ENCODE measurements around the gene RBKS. TPM values are rescaled to one million over a fixed set of nuclear protein-coding genes. Genes with fewer than 3 reads are reported as not detected.
"Not testable (repeated sequence)": the region's sequence is repeated elsewhere in the genome, so short reads cannot be mapped to it uniquely, and the experiment has no call there.

Gene RBKS
- polyA plus RNA-seq, 3 donors = 7.5 to 9.1 (median 8.8) TPM

- DNase-seq (ENCODE audit: extremely low read depth in 1 of 11, low read depth in 9 of 11, low spot score in 4 of 11) = no peak
These were observed 4.5 kb downstream of the RBKS start for GRCh38 chr2:27885661-27886060.

GRCh38 chr2:27885234-27885633, 5.0 kb downstream of the RBKS start:
- DNase-seq (ENCODE audit: extremely low read depth in 1 of 11, low read depth in 9 of 11, low spot score in 4 of 11) = no peak

GRCh38 chr2:27884601-27885000, 5.6 kb downstream of the RBKS start:
- DNase-seq (ENCODE audit: extremely low read depth in 1 of 11, low read depth in 9 of 11, low spot score in 4 of 11) = no peak

GRCh38 chr2:27882584-27882922, 7.6 kb downstream of the RBKS start:
- not testable (repeated sequence) for DNase-seq (ENCODE audit: extremely low read depth in 1 of 11, low read depth in 9 of 11, low spot score in 4 of 11)

GRCh38 chr2:27881815-27882583, 8.2 kb downstream of the RBKS start:
- DNase-seq (ENCODE audit: extremely low read depth in 1 of 11, low read depth in 9 of 11, low spot score in 4 of 11) = not testable (repeated sequence)

- DNase-seq (ENCODE audit: extremely low read depth in 1 of 11, low read depth in 9 of 11, low spot score in 4 of 11) = no peak
These were observed 11.4 kb downstream of the RBKS start for GRCh38 chr2:27878825-27879224.

- DNase-seq (ENCODE audit: extremely low read depth in 1 of 11, low read depth in 9 of 11, low spot score in 4 of 11) = no peak
These were observed 14.9 kb downstream of the RBKS start for GRCh38 chr2:27875089-27875881.

- DNase-seq (ENCODE audit: extremely low read depth in 1 of 11, low read depth in 9 of 11, low spot score in 4 of 11) = no peak
These were observed 17.1 kb downstream of the RBKS start for GRCh38 chr2:27873091-27873490.

GRCh38 chr2:27871802-27872201, 18.4 kb downstream of the RBKS start:
- no peak for DNase-seq (ENCODE audit: extremely low read depth in 1 of 11, low read depth in 9 of 11, low spot score in 4 of 11)

- no peak for DNase-seq (ENCODE audit: extremely low read depth in 1 of 11, low read depth in 9 of 11, low spot score in 4 of 11)
These were observed 19.5 kb downstream of the RBKS start for GRCh38 chr2:27870724-27871123.

- DNase-seq (ENCODE audit: extremely low read depth in 1 of 11, low read depth in 9 of 11, low spot score in 4 of 11) = no peak
These were observed 20.4 kb downstream of the RBKS start for GRCh38 chr2:27869763-27870162.

GRCh38 chr2:27866237-27866636, 23.9 kb downstream of the RBKS start:
- DNase-seq (ENCODE audit: extremely low read depth in 1 of 11, low read depth in 9 of 11, low spot score in 4 of 11) = no peak

- DNase-seq (ENCODE audit: extremely low read depth in 1 of 11, low read depth in 9 of 11, low spot score in 4 of 11) = not testable (repeated sequence)
These were observed 26.2 kb downstream of the RBKS start for GRCh38 chr2:27863955-27864354.

GRCh38 chr2:27863146-27863545, 27.0 kb downstream of the RBKS start:
- DNase-seq (ENCODE audit: extremely low read depth in 1 of 11, low read depth in 9 of 11, low spot score in 4 of 11) = no peak

- DNase-seq (ENCODE audit: extremely low read depth in 1 of 11, low read depth in 9 of 11, low spot score in 4 of 11) = no peak
These were observed 30.1 kb downstream of the RBKS start for GRCh38 chr2:27860111-27860510.

GRCh38 chr2:27857417-27858172, 32.6 kb downstream of the RBKS start:
- DNase-seq (ENCODE audit: extremely low read depth in 1 of 11, low read depth in 9 of 11, low spot score in 4 of 11) = no peak

- DNase-seq (ENCODE audit: extremely low read depth in 1 of 11, low read depth in 9 of 11, low spot score in 4 of 11) = no peak
These were observed 33.2 kb downstream of the RBKS start for GRCh38 chr2:27856956-27857355.

GRCh38 chr2:27856386-27856785, 33.8 kb downstream of the RBKS start:
- no peak for DNase-seq (ENCODE audit: extremely low read depth in 1 of 11, low read depth in 9 of 11, low spot score in 4 of 11)

GRCh38 chr2:27855476-27855875, 34.7 kb downstream of the RBKS start:
- DNase-seq (ENCODE audit: extremely low read depth in 1 of 11, low read depth in 9 of 11, low spot score in 4 of 11) = no peak

Measured in renal cortex interstitium (tissue), 11 donors.